DMS153 (cell line): Measurements from ENCODE around the gene SERINC2.
"Not testable (repeated sequence)": the region's sequence is repeated elsewhere in the genome, so short reads cannot be mapped to it uniquely, and the experiment has no call there.

ENCODE experiments used
- DNase-seq: peaks from one replicate; lab custom pipeline; 2025; lab: John Stamatoyannopoulos, UW

The SERINC2 gene

DNA sequence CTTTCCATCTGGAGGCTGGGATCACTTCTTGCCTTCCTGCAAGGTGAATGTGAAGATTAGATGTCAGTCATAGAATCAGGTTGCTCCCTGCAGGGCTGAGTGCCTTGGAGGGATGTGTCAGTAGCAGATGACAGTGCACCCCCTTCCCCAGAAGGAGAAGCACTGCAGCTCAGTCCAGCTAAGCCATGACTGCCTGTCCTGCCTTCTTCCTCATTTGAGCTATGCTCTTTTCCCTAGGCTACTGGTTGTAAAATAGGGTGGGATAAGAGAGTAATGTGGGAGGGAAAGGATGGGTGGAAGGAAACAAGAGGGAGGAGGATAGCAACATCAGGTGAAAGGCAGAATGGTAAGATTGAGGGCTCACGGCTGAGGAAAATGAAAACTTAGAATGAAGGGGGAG lies 29.0 kb upstream of the SERINC2 start:
- DNase-seq, result no peak

DNA sequence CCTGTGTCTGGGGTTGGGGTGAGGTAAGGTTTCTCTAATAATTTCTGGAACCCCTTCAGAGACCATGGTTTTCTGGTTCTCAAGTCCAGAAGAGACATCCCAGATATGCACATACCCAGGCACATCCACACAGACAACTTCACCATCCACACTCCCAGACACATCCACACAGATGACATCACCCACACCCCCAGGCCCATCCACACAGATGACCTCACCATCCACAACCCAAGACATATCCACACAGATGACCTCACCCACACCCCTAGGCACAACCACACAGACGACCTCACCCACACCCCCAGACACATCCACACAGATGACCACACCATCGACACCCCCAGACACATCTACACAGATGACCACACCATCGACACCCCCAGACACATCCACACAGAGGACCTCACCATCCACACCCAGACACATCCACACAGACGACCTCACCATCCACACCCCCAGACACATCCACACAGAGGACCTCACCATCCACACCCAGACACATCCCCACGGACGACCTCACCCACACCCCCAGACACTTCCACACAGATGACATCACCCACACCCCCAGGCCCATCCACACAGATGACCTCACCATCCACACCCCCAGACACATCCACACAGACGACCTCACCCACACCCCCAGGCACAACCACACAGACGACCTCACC lies 26.3 kb upstream of the SERINC2 start:
- DNase-seq, result not testable (repeated sequence)

DNA sequence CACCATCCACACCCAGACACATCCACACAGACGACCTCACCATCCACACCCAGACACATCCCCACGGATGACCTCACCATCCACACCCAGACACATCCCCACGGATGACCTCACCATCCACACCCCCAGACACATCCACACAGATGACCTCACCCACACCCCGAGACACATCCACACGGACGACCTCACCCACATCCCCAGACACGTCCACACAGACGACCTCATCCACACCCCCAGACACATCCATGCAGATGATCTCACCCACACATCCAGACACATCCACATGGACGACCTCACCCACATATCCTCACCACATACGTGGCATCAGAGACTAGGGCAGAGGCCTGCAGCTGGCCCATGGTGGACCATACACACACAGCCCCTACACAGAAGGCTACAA lies 25.4 kb upstream of the SERINC2 start:
- no peak for DNase-seq

DNA sequence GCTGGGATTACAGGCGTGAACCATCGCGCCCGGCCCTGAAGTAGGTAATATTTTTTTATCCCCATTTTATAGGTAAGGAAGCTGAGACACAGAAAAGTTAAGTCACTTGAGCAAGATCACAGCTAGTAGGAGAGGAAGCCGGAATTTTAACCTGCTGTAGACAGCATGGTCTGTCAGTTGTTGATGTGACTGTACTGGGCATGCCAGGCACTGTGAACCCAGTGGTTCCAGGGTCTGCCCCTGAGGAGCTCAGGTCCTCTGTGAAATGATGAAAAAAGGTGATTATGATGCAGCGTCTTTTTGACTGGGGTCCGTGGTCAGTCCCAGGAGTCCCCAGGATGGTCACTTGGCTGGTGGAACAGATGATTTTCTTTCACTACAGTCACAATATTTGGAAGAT lies 23.4 kb upstream of the SERINC2 start:
- no peak for DNase-seq

DNA sequence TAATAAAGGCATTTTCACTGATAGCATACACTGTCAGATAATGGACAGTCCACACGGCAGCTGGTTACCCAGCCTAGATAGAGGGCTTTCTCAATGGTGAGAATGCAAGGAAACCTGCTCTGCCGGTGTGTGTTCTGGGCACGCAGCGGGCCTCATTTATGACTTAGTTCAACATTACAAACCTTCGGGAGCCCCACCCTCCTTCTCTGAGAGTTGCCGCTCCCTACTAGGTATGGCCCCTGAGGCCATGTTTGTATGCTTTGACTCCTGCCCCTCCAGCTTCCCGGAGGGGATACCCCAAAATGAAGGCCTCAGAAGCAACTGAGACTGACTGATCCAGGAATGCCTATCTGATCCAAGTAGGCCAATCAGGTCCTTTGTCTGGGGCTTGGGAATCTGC lies 22.9 kb upstream of the SERINC2 start:
- no peak for DNase-seq

DNA sequence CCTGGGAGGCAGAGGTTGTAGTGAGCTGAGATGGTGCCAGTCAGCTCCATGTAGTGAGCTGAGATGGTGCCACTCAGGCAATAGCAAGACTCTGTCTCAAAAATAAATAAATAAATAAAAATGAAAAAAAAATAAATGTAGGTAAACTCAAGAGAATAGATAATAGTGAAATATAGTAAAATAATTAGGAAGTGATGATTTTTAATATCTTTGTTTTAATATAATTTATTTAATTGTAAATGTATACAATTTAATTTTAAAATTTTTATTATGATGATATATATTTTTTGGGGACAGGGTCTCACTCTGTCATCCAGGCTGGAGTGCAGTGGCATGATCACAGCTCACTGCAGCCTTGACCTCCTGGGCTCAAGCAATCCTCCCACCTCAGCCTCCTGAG lies 19.6 kb upstream of the SERINC2 start:
- no peak for DNase-seq

DNA sequence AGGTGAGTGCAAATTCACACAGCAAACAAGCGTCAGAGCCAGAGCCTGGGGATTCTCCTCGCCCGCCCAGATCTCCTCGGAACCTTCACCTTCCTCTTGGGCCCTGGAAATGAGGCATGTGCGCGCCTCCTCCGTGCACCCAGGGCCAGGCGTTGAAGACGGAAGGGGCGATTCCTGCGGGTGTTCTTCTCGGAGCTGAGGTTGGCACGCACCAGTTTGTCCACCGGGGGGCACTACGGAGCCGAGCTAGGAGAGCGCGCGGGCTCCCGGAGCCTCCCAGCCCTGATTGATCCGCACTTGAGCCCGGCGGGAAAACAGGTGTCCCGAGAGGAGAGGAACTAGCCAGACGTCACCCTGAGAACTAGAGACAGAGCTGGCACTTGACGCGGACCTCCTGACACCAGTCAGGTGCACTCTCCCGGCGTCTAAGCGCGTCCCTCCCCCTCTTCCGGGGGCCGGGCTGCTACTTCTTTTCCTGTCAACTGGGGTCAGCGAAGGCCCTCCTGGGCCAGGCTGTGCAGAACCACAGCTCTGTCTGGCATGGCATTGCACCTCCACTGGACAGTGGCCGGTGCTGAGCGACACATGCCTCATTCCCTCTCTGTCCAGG lies 18.3 kb upstream of the SERINC2 start:
- peak; percentile 98 for DNase-seq

DNA sequence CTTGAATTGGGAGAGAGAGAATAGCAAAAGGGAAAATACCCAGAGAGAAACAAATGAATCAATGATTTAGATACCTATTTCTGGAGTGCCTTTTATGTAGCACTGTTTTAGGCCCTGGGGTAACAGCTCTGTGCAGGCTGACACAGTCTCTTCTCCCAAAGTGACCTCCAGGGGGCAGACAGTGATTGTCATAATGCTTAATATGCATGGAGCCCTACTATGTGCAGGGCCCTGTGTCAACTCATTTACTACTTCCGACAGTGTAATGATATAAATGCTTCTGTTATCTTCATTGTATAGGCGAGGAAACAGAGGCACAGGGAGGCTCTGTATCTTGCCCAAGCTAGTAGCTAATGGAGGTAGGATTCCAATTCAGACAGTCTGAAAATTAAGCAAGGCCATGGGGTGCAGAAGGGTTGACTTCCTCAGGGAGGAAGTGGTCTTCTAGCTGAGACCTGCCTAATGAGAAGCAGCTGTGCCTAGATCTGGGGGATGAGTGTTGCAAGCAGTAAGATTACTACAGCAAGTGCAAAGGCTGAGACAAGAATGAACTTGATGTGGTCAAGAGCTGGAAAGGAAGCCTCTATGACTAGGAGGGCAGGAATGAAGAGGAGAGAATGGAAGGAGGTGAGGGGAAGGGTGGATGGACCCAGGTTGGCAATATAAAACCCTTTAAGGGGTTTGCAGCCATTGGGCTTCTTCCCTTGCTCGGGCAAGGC lies 16.2 kb upstream of the SERINC2 start:
- no peak for DNase-seq

DNA sequence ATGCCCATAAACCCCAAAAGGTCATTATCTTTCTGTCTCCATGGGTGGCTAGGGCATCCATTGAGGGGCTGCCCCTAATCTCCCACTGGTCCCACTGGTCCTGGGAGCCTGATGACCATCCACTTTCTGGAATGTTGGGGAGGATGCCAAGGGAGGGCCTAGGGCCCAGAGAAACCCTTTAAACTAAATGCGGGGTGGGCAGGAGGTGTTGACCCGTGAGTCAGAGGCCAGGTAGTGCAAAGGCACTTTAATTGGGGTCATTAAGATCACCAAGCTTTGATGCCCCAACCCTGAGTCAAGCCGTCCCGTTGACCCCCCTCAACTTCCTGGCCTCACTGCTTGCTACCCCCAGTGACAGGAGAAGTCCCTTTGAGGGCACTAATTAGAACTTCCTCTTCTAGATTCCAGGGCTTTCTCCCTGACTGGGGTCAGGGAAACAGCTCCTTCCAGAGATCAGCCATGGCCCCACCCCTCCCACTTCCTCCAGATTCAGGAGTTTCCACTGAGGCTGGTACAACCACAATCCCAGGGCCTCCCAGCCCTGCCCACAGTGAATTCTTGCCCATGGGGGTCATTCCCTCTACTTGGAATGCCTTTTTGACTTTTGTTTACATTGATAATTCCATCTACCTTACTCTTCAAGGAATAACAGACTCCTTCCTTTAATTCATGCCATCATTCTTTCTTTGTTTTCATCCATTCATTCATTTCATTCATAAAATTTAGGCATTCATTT lies 15.5 kb upstream of the SERINC2 start:
- no peak for DNase-seq

DNA sequence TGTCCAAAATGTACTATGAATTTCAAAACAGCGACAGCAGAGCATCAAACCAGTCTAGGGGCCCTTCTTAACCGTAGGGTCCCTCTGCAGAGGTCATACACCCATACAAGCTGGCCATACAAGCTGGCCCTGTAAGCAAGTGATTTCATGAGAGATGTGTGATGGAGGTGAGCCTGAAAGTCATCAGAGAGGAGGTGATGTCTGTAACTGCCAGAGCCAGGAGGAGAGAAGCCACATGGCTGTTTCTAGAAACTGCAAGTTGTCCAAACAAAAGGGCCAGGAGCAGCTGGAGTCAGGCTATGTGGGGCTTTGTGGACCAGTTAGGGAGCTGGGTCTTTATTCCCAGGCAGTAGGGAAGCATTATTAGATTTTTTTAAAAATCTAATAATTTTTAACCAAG lies 14.8 kb upstream of the SERINC2 start:
- no peak for DNase-seq

DNA sequence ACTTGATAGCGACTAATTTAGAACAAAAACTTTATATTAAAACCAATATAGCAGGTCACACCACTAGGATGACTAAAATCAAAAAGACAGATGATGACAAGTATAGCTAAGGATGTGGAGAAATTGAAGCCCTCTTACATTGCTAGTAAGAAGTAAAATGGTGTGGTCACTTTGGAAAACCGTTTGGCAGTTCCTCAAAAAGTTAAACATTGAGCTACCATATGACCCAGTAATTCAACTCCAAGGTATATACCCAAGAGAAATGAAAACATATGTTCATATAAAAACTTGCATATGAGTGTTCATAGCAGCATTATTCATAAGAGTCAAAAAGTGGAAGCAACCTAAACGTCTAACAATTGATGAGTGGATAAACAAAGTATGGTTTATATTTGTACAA lies 13.0 kb upstream of the SERINC2 start:
- no peak for DNase-seq

DNA sequence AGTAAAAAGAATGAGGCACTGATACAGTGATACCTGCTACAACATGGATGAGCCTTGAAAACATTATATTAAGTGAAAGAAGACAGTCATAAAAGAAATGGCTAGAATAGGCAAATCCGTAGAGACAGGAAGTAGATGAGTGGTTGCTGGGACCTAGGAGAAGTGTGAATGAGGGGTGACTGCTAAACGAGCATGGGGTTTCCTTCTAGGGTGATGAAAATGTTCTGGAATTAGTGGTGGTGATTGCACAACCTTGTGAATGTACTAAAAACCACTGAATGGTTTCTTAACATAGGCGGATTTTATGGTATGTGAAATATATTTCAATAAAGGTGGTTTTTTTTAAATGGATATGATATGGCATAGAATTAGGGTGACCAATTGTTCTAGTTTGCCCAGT lies 12.6 kb upstream of the SERINC2 start:
- DNase-seq, result no peak

DNA sequence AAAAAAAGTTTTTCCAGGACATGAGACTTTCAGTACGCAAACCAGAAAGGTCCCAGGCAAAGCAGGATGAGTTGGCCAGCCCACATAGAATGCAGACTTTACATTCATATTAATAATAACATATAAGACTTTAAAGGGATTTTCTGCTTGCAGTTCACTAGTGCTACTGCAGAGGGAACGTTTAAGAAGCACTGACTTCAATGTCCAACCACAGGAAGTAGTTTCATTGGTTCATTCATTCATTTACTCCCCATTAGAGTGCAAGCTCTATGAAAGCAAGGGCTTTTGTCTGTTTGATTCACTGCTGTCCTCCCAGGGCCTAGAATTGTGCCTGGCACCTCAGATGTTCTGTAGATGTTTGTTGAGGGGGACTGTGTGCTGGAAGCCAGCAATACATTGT lies 11.8 kb upstream of the SERINC2 start:
- no peak for DNase-seq

DNA sequence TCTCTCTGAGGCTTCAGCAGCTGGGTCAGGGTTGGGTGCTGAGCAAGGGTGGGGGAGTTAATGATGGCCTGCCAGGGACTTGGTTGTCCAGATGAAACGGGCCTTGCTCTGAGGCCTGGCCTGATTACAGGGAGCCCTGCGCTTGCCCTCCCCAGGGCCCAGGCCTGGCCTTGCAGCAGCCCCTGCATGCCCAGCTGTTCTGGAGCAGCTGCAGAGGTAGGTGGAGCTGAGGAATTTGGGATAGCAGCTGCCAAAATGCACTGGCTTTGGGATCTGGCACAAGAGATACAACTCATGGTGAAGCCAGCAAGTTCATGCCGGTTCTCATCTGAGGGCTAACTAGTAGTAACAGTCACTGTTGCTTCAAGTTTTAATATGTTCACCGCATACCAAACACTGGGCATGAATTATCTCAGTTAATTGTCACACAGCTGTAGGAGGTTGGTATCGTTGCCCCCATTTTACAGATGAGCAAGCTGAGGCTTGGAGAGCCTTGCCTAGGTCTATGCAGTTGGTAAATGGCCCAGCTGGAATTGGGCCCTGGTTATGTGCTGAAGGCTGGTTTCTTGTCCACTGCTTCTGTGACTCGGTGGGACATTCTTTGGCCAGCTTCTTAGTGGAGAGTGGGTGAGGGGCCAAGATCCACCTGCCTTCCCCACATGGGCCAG lies 7.3 kb upstream of the SERINC2 start:
- DNase-seq, result no peak

DNA sequence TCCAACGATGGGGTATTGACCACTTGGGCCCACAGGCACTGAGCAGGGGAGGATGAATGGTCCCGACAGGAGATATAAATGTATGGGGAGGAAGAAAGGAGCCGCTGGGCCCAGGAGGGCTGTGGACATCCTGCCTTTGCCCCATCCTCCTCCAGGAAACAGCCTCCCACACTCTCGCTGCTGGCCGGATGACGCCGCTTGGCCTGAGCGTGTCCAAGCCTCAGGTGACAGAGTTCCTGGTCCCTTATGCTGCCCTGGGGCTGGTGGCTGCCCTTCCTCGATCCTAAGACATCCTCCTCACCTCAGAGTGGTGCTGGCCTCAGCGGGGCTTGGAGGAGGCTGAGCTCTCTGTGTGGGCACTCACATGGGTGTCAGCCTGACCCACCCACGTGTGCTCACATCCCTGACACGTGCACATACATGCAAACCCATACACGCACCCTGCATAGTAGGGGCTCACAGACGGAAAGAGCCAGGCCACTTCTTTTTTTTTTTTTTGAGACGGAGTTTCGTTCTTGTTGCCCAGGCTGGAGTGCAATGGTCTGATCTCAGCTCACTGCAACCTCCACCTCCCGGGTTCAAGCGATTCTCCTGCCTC lies 5.9 kb upstream of the SERINC2 start:
- no peak for DNase-seq

DNA sequence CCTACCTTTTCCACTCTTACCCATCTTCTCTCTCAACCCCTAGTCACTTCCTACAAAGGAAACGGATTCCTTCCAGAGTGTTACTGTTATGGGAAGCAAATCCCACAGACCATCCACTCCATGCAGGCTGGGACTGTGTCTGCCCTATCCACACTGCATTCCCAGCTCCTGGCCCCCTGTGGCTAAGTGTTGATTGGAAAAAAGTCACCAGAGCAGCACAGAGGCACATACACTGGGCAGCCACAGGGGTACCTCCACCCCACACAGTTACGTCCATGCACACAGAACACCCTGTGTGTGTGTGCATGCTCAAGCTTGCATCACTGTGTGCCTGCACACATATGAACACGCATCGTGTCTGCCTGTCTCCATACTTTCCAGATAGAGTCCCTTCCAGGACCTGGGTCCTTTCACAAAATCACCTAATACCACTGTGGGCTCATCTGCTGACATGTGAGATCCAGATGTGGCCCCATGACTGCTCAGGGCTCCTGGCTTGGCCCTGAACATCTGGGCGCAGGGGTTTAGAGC lies 4.2 kb upstream of the SERINC2 start:
- DNase-seq, result no peak

DNA sequence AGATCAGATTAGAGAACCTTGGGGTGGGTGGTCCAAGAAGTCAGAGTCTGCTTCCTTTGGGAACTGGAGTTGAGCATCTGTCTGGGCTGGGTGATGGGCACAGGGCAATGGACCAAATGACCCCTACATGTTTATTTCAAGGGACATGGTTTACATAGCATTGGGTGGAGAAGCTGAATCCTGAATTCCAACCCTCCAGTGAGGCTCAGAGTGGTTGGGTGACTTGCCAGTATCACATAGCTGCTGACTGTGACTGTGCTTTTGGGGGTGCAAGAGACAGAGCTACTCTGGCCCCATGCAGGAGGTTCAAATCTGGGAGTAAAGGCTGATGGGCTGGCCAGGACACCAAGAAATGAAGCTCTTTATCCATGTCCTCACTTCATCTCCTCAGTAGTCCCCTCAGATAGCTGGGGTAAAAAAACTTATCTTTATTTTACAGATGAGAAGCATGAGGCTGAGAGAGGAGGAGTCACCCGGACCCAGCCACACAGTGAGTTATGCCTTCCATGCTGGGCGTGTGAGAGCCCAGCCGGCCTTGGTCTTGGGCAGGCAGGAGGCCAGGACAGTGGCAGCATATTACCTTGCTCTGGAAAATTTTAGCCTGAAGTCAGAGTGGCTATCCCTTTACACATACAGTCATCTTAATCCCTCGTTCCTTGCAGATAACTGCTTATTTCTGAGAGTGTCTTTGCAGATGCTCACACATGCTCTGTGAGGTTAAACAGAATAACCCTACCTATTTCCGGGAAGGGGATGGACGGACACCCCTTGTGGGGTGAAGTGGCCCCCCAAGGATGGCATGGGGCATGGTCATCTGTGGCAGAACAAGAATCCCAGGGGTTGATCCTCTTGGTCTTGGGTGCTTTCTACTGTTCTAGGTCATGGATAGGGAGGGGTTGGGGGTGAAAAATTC lies 2.8 kb upstream of the SERINC2 start:
- DNase-seq, result no peak

DNA sequence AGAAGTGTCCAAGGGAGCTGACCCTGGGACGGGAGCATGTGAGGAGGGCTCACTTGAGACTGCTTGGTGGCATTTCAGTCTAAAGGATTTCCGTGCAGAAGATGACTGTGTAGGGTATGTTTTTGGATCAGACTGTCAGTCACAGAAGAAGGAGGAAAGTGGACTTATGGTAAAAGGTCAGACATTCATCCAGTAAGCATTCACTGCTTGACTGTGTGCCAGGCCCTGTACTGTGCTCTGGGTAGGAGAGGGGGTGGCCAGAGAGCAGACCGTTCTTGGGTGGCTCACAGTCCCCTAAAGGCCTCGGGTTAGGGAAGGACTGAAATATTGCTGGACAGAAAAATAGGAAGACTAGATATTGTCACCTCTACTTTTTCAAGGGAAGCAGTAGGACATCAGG lies 2.1 kb upstream of the SERINC2 start:
- DNase-seq, result no peak

DNA sequence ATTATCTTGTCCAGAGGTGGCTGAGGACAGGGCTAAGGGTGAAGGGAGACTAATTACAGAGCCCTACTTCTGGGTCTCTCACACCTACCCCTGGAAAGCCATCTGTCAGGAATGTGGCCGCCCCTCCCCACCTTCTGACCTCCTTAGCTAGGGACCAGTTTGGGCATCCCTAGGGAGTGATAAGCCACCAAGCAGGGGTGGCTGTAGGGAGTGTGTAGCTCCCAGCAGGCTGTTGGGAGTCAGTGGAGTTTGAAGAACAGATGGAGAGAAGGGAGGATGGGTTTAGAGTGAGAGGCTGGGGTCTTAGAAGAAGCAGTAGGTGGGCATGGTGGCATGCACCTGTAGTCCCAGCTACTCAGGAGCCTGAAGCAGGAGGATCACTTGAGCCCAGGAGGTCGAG lies 808 bp upstream of the SERINC2 start:
- no peak for DNase-seq

DNA sequence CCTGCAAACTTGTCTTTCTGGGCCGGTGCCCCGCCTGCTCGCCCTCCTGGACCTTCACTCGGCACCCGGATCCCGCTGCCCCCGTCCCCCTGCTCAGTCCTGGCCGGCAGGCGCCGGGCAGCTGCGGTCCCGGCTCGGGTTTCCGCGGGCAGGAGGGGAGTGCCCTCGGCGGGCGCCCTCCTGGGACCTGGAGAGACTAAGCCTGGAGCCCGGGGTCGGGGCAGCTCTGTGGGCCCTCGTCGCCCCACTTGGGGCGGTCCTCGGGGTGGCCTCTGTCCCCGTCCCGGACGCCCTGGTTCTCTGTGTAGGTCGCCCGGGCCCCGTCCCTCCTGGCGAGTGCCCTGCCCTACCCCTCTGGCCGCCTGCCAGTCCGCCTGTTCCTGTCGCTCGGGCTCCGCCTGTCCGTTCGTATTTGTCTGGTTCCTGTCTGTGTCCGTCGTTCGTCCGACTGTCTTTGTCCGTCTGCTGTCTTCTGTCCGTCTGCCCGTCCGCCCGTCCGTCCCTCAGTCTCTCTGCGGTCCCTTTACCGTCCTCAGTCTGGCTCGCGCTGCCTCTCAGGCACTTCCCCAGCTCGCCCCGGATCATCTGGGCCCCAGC lies 490 bp downstream of the SERINC2 start:
- DNase-seq, result no peak
